ENCODE results near the gene KRTAP20-2.

Gene KRTAP20-2

GRCh38 chr21:30676737-30677136 is 41.7 kb downstream of the KRTAP20-2 start:
- DNase-seq, result no peak

DNA sequence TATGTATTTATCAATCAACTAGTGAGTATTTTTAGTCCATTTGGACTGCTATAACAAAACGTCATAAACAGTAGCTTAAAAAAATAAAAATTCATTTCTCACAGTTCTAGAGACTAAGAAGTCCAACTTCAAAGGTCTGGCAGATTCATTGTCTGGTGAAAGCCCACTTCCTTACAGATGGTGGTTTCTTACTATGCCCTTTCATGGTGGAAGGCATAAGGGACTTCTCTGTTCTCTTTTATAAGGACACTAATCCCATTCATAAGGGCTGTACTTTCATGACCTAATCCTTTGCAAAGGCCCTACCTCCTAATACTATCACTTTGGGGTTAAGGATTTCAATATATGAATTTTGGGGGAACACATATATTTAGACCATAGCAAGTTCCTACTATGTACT is 45.6 kb downstream of the KRTAP20-2 start:
- DNase-seq, result no peak

GRCh38 chr21:30684506-30684905 is 49.5 kb downstream of the KRTAP20-2 start:
- no peak for DNase-seq
